DND-41 (cell line): Measurements from ENCODE around the gene RNF113A.

ENCODE experiments used
- ATAC-seq: fragments of 200-7000 bp; cut with Tn5 transposase; 3 replicates; pipeline ENCODE4 v1.9.1; 2021; ENCODE audit warnings: low read depth; ENCODE audit not compliant: insufficient read depth
- DNase-seq: peaks from one replicate; pipeline ENCODE4 v3.0.0-alpha.2; 2020
- H2AFZ ChIP-seq: 2 replicates; pipeline ENCODE4 v1.6.0; 2012; ENCODE audit warnings: low read depth, low read length
- H3K27ac ChIP-seq: 2 replicates; pipeline ENCODE4 v1.5.1; 2012; ENCODE audit warnings: low read length, inconsistent platforms
- H3K27me3 ChIP-seq: fragments of 200-600 bp; sonication (generic); 2 replicates; pipeline ENCODE4 v1.6.0; 2012; ENCODE audit warnings: low read length, mild to moderate bottlenecking, inconsistent platforms; ENCODE audit not compliant: insufficient read depth, poor library complexity
- H3K36me3 ChIP-seq: 2 replicates; pipeline ENCODE4 v1.5.1; 2012; ENCODE audit warnings: low read length, inconsistent platforms; ENCODE audit not compliant: insufficient read depth
- H3K4me1 ChIP-seq: 2 replicates; pipeline ENCODE4 v1.5.1; 2012; ENCODE audit warnings: mild to moderate bottlenecking, low read length; ENCODE audit not compliant: insufficient read depth
- H3K4me2 ChIP-seq: 2 replicates; pipeline ENCODE4 v1.6.0; 2012; ENCODE audit warnings: mild to moderate bottlenecking, moderate library complexity, low read length, inconsistent platforms; ENCODE audit not compliant: insufficient read depth
- H3K4me3 ChIP-seq, 2 experiments: fragments of 200-600 bp in 1 of 2; shearing (Covaris generic) in 1 of 2; 2 replicates each; pipeline ENCODE4 v1.5.1; 2012 to 2016; ENCODE audit warnings: inconsistent platforms in 2 of 2, low read length in 2 of 2, mild to moderate bottlenecking in 2 of 2, low read depth in 1 of 2, moderate library complexity in 1 of 2
- H3K79me2 ChIP-seq: 2 replicates; pipeline ENCODE4 v1.6.0; 2012; ENCODE audit warnings: low read length, inconsistent platforms; ENCODE audit not compliant: insufficient read depth
- H3K9ac ChIP-seq: 2 replicates; pipeline ENCODE4 v1.6.0; 2012; ENCODE audit warnings: low read depth, mild to moderate bottlenecking, inconsistent platforms, low read length, moderate library complexity
- H3K9me3 ChIP-seq: 2 replicates; pipeline ENCODE4 v1.5.1; 2012; ENCODE audit warnings: low read length, moderate library complexity, mild to moderate bottlenecking, inconsistent platforms; ENCODE audit not compliant: insufficient read depth, severe bottlenecking
- H4K20me1 ChIP-seq: 2 replicates; pipeline ENCODE4 v1.6.0; 2012; ENCODE audit warnings: low read length; ENCODE audit not compliant: insufficient read depth
- CTCF ChIP-seq: IDR thresholded peaks from 2 replicates; pipeline ENCODE4 v1.5.1; 2012; ENCODE audit warnings: borderline replicate concordance, low read length, moderate library complexity, mild to moderate bottlenecking; ENCODE audit not compliant: poor library complexity, severe bottlenecking; ENCODE audit errors: extremely low read depth
- EZH2 ChIP-seq: IDR thresholded peaks from 3 replicates; pipeline ENCODE4 v1.6.1; 2012; ENCODE audit warnings: borderline replicate concordance, low read depth, mild to moderate bottlenecking, moderate library complexity, low read length, inconsistent platforms; ENCODE audit not compliant: severe bottlenecking

The RNF113A gene

GRCh38 chrX:119871245-119871598, 311 bp downstream of the RNF113A start:
- ATAC-seq (peak; percentile 24), DNase-seq (no peak)
- peaks cover 29% of the 10 kb centered on the region for H3K4me1 ChIP-seq
- H3K79me2 ChIP-seq = peaks cover 61% of the 10 kb centered on the region
- peak overlapping the region; percentile 87 for H2AFZ ChIP-seq
- no peak for TF ChIP-seq CTCF
- TF ChIP-seq EZH2 = no peak
- peak overlapping the region; percentile 98 for H3K27ac ChIP-seq
- peak overlapping the region; percentile 72 for H3K4me2 ChIP-seq
- no peaks in the 10 kb centered on the region for H3K9me3 ChIP-seq
- peaks cover 7% of the 10 kb centered on the region; the same call in 1 of the 2 replicates for H4K20me1 ChIP-seq
- H3K9ac ChIP-seq = peak overlapping the region; percentile 94
- H3K36me3 ChIP-seq = peaks cover 15% of the 10 kb centered on the region
- peak overlapping the region; percentile 61 to 77 for H3K4me3 ChIP-seq
- no peaks in the 10 kb centered on the region for H3K27me3 ChIP-seq

DNA sequence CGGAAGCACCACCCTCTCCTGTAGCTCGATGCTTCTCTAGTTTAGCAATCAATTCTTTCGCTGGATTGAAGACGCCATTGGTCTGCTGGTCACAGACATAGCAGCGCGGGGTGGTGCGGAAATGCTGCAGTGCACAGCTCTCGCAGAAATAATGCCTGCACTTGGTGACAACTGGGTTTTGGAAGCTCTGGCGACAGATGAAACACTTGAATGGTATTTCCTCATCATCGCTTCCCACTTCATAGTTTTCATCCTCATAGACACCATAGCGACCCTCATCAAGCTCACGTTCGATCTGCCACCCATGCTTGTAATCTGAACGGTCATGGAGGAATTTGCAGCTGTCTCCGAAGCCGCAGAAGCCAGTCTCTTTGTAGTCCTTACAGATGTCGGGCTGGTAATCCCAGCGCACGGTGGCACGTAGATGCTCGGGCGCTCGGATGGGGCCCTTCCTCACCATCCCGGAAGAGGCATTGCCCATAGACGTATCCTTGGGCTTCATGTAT, 854 bp downstream of the RNF113A start:
- H3K27ac ChIP-seq = peak overlapping the region; percentile 98
- ATAC-seq = peak; percentile 55
- peak; percentile 48 for DNase-seq

GRCh38 chrX:119853444-119853843, 18.1 kb downstream of the RNF113A start:
- Histone ChIP-seq H2AFZ (peak overlapping the region; percentile 79), H3K4me2 (peak overlapping the region; percentile 77), H3K4me3 (peak overlapping the region; percentile 25 to 68; a peak in 3 of 4 replicates), H3K27ac (peak overlapping the region; percentile 77), H3K4me1 (peaks cover 21% of the 10 kb centered on the region), H4K20me1 (no peaks in the 10 kb centered on the region), H3K9me3 (no peaks in the 10 kb centered on the region), H3K79me2 (peaks cover 23% of the 10 kb centered on the region), H3K36me3 (peaks cover 22% of the 10 kb centered on the region), H3K9ac (peak overlapping the region; percentile 61), H3K27me3 (no peaks in the 10 kb centered on the region)
- ATAC-seq (no peak), DNase-seq (no peak)
- TF ChIP-seq CTCF (no peak), EZH2 (no peak)

More for the DNA sequence above, 854 bp downstream of the RNF113A start:
- H3K79me2 ChIP-seq = peaks cover 61% of the 10 kb centered on the region
- TF ChIP-seq CTCF (peak; percentile 2), EZH2 (no peak)
- H3K4me3 ChIP-seq = peak overlapping the region; percentile 61 to 77
- H4K20me1 ChIP-seq = peaks cover 7% of the 10 kb centered on the region; the same call in 1 of the 2 replicates
- no peaks in the 10 kb centered on the region for H3K27me3 ChIP-seq
- H3K4me1 ChIP-seq = peaks cover 29% of the 10 kb centered on the region
- H3K9me3 ChIP-seq = no peaks in the 10 kb centered on the region
- peak overlapping the region; percentile 87 for H2AFZ ChIP-seq
- H3K4me2 ChIP-seq = peak overlapping the region; percentile 72
- H3K36me3 ChIP-seq = peaks cover 9% of the 10 kb centered on the region
- H3K9ac ChIP-seq = peak overlapping the region; percentile 94
